ENCODE data around the gene FGF12.

FGF12 gene

DNA sequence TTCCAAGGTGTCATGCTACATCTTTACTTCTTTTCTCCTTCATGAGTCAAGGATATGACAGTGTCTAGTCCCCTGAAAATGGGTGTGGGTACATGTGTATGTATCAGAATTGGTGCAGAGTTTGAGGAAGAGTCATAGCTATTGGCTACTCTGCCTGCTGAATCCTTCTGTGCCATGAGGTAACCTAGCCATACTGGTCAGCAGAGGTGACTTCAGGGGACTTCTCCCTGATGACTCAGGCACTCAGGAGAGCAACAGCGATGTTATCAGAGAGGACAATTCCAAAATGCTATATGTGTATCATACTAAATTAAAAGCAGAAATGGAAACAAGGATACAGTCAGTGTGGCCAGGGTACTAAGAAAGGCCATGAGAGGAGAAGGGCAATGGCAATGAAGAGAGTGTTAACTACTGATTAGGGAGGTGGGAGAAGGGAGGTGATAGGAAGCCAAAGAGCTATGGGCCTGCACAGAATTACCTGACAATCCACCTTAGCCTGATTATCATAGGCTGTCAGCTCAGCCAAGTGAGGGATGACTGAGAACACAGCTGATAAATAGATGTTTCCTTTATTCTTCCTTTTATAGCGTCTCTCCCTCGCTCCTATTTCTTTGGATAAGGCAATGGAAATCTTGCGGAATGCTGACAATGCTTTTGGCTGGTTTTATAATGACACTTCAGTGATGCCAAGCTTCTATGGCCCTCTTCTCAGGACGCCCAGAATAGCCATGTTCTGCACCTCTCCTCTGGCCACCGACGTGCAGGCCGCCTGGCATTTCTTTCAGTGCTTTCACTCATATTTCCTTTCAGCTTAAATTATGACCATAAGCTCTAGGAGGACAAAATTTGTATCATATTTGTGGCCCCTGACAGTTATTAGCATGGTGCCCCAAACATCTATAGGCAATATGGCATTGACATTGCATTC, 90.6 kb downstream of the FGF12 start:
- no peaks in the 10 kb centered on the region for H3K36me3 ChIP-seq (ENCODE audit: control insufficient read depth, insufficient read depth, low read length, severe bottlenecking)
- no peak overlapping the region for H3K9ac ChIP-seq (ENCODE audit: low read length)
- no peak for DNase-seq (ENCODE audit: low read depth)
- H3K27me3 ChIP-seq (replicated peaks; ENCODE audit: control insufficient read depth, insufficient read depth, low read length): no peaks in the 10 kb centered on the region
- no peaks in the 10 kb centered on the region for H3K9me3 ChIP-seq (ENCODE audit: control insufficient read depth, low read length)
- no peak overlapping the region for H3K4me3 ChIP-seq (ENCODE audit: low read length)
- no peaks in the 10 kb centered on the region for H3K4me1 ChIP-seq (ENCODE audit: control insufficient read depth, insufficient read depth, low read length)

DNA sequence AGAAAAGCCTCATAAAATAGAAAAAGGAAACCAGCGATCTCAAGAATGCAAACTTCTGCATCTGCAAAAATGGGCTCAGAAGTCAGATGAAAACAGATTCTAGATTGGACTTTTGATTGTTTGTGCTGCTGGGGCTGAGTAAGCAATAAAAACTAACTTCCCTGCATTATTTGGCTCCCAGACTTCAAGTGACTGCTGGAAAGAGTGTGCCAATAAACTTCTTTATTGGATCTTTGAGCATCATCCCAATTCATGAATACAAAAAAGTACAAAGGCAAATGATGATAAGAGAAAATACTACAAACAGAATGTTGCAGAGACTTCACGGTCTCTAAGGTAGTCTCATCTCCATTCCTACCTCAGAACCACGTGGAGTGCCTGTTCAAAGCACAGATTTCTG, 97.9 kb downstream of the FGF12 start:
- Histone ChIP-seq H3K4me3 (ENCODE audit: low read length) (no peak overlapping the region), H3K36me3 (ENCODE audit: control insufficient read depth, insufficient read depth, low read length, severe bottlenecking) (no peaks in the 10 kb centered on the region), H3K27me3 (replicated peaks; ENCODE audit: control insufficient read depth, insufficient read depth, low read length) (no peaks in the 10 kb centered on the region), H3K9me3 (ENCODE audit: control insufficient read depth, low read length) (no peaks in the 10 kb centered on the region), H3K9ac (ENCODE audit: low read length) (no peak overlapping the region), H3K4me1 (ENCODE audit: control insufficient read depth, insufficient read depth, low read length) (no peaks in the 10 kb centered on the region)
- no peak for DNase-seq (ENCODE audit: low read depth)

DNA sequence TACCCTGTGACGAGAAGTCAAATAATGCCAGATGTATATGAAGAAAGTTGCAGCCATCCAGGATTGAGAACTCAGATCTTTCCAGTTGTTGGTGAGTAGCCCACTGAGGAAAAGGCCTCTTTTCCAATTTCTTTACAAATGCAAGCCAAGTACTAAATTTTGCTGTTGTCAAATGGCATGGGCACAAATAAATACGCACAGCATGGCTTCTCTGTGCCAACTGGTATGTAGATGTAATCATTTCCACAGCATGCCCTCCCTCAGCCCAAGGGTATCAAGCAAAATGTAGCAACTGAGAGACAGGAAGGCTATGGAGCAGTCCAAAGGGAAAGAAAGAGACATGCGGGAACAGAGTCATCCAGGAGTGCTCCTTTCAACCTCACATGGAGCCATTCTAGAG, 105.4 kb downstream of the FGF12 start:
- Histone ChIP-seq H3K27me3 (replicated peaks; ENCODE audit: control insufficient read depth, insufficient read depth, low read length) (no peaks in the 10 kb centered on the region), H3K36me3 (ENCODE audit: control insufficient read depth, insufficient read depth, low read length, severe bottlenecking) (no peaks in the 10 kb centered on the region), H3K9me3 (ENCODE audit: control insufficient read depth, low read length) (no peaks in the 10 kb centered on the region), H3K4me1 (ENCODE audit: control insufficient read depth, insufficient read depth, low read length) (no peaks in the 10 kb centered on the region), H3K9ac (ENCODE audit: low read length) (no peak overlapping the region), H3K4me3 (ENCODE audit: low read length) (no peak overlapping the region)
- no peak for DNase-seq (ENCODE audit: low read depth)

DNA sequence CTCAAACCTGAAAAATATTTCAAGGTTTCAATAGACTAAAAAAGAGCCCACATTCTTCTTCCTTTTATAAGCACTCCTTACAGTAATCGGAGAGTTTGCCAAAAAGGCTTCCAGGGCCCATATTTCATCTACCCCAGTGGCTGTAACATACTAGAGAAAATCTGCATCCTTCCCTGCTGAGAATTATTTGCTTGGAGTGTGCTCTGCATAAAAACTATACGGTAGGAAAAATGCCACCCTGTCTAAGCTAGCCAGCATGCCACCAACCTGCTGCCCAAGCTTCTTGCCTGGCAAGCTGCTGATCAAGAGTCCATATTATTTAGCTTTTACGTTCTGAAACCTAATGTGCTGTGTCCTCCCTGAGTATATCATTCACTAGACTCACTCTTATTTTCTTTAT, 107.1 kb downstream of the FGF12 start:
- no peak overlapping the region for H3K4me3 ChIP-seq (ENCODE audit: low read length)
- no peaks in the 10 kb centered on the region for H3K4me1 ChIP-seq (ENCODE audit: control insufficient read depth, insufficient read depth, low read length)

DNA sequence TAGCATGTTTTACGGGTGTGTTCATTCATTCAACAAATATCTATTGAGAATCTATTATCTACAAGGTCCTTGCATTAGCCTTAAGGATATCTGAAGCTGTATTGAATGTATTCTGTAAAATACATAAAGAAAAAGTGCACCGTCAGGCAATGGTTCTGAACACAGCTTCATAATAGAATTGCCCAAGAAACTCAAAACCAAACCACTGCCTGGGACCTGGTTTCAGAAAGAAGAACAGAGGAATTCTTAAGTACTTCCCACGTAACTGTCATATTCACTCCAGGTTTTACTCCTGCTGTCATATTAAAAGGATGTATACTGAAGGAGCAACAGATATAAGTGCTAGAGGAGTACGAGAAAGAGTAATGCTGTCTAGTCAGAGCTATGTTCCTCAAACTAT, 115.9 kb downstream of the FGF12 start:
- no peak for DNase-seq (ENCODE audit: low read depth)
- no peaks in the 10 kb centered on the region for H3K36me3 ChIP-seq (ENCODE audit: control insufficient read depth, insufficient read depth, low read length, severe bottlenecking)
- H3K4me1 ChIP-seq (ENCODE audit: control insufficient read depth, insufficient read depth, low read length): no peaks in the 10 kb centered on the region

More for the DNA sequence above, 107.1 kb downstream of the FGF12 start:
- Histone ChIP-seq H3K9ac (ENCODE audit: low read length) (no peak overlapping the region), H3K27me3 (replicated peaks; ENCODE audit: control insufficient read depth, insufficient read depth, low read length) (no peaks in the 10 kb centered on the region), H3K36me3 (ENCODE audit: control insufficient read depth, insufficient read depth, low read length, severe bottlenecking) (no peaks in the 10 kb centered on the region), H3K9me3 (ENCODE audit: control insufficient read depth, low read length) (no peaks in the 10 kb centered on the region)
- DNase-seq (ENCODE audit: low read depth): no peak

DNA sequence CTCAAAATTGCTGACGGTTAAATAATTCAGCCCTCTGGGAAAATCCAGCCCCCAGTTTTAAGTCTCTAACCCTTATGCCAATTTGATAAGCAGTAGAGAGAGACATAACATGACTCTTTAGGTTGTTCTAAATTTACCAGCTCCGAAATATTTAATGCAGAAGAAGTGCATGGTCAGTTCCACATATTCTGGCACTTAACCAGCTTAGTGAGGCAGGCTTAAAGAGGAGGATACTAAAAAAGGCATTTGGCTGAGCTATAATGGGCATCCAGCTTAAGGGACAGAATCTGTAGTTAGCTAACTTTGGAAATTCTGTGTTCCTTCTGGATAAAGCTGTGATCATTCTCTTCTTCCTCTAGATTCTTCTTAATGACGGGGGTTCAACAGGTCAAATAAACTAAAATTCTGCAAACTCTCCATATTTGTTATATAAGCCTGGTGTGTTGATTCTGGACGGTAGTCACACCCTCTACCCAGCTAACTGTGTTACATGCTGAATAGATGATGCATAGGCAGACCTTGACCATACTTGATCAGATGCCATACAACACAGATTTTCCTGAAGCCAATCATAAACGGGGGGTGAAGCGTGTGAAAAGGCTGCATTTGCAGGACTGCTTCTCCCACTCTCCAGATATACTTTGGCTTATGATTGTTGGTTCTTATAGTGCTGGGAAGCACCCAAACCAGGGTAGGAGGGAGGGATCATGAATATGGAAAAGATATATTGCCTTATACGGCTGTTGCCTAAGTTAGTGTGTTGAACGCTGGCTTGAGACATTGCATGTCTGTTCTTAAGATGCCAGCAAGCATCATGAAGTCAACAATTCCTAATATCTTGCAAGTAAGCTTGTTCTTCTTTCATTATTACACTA, 118.4 kb downstream of the FGF12 start:
- Histone ChIP-seq H3K4me1 (ENCODE audit: control insufficient read depth, insufficient read depth, low read length) (no peaks in the 10 kb centered on the region), H3K36me3 (ENCODE audit: control insufficient read depth, insufficient read depth, low read length, severe bottlenecking) (no peaks in the 10 kb centered on the region), H3K4me3 (ENCODE audit: low read length) (no peak overlapping the region), H3K9me3 (ENCODE audit: control insufficient read depth, low read length) (peaks cover 1% of the 10 kb centered on the region), H3K27me3 (replicated peaks; ENCODE audit: control insufficient read depth, insufficient read depth, low read length) (no peaks in the 10 kb centered on the region), H3K9ac (ENCODE audit: low read length) (no peak overlapping the region)
- no peak for DNase-seq (ENCODE audit: low read depth)

More for the DNA sequence above, 115.9 kb downstream of the FGF12 start:
- Histone ChIP-seq H3K27me3 (replicated peaks; ENCODE audit: control insufficient read depth, insufficient read depth, low read length) (no peaks in the 10 kb centered on the region), H3K9ac (ENCODE audit: low read length) (no peak overlapping the region), H3K9me3 (ENCODE audit: control insufficient read depth, low read length) (no peaks in the 10 kb centered on the region), H3K4me3 (ENCODE audit: low read length) (no peak overlapping the region)

DNA sequence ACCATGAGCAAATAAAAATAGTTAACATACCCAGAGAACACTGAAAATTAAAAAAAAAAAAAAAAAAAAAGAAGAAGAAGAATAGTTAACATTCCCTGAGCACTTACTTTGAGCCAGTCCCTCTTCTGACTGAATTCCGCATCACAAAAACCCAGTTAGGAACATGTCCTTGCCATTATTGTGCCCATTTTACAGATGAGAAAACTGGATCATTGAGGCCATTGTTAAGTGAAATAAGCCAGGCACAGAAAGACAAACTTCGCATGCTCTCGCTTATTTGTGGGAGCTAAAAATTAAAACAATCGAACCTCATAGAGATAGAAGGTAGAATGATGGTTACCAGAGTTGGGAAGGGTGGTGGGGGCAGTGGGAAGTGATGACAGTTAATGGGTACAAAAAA, 119.5 kb downstream of the FGF12 start:
- Histone ChIP-seq H3K9ac (ENCODE audit: low read length) (no peak overlapping the region), H3K9me3 (ENCODE audit: control insufficient read depth, low read length) (peaks cover 3% of the 10 kb centered on the region), H3K4me1 (ENCODE audit: control insufficient read depth, insufficient read depth, low read length) (no peaks in the 10 kb centered on the region), H3K4me3 (ENCODE audit: low read length) (no peak overlapping the region), H3K36me3 (ENCODE audit: control insufficient read depth, insufficient read depth, low read length, severe bottlenecking) (no peaks in the 10 kb centered on the region), H3K27me3 (replicated peaks; ENCODE audit: control insufficient read depth, insufficient read depth, low read length) (no peaks in the 10 kb centered on the region)
- DNase-seq (ENCODE audit: low read depth): no peak

DNA sequence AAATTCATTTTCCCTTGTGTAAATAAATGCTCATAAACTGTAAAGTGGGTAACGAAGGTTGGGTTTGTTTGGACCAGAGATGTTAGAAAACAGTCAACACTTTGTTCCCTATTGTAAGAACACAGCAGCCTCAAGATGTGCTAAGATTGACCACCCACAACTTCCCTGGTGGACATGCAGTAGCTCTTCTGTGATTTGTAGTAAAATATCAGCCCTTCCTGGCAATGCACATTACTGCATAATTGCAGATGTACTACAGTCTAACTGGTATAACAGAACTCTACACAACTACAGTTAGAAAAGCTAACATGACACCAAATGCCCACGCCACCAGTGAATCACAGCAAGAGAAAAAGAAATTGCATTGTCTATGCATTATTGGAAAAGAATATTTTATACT, 129.4 kb downstream of the FGF12 start:
- H3K9me3 ChIP-seq (ENCODE audit: control insufficient read depth, low read length): no peaks in the 10 kb centered on the region
- DNase-seq (ENCODE audit: low read depth): no peak
- H3K36me3 ChIP-seq (ENCODE audit: control insufficient read depth, insufficient read depth, low read length, severe bottlenecking): no peaks in the 10 kb centered on the region
- no peaks in the 10 kb centered on the region for H3K27me3 ChIP-seq (replicated peaks; ENCODE audit: control insufficient read depth, insufficient read depth, low read length)
- H3K4me3 ChIP-seq (ENCODE audit: low read length): no peak overlapping the region
- H3K4me1 ChIP-seq (ENCODE audit: control insufficient read depth, insufficient read depth, low read length): no peaks in the 10 kb centered on the region
- no peak overlapping the region for H3K9ac ChIP-seq (ENCODE audit: low read length)

DNA sequence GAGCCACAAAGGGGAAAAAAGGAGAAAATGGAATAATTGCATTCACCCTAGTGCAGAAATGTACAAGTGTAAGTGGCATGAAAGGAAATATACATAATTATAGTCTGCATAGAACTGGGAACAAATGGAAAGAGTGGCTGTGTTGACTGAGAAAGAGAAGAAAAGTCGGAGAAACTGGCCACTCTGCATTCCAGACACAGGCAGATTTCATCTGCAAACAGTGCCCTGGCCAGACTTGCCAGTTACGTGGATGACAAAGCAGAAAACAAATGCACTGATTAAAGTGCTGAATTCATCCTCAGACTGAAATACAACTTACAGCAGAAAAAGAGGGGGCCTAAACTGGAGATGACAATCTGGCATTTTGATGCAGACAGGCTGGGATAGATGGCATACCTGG, 129.8 kb downstream of the FGF12 start:
- Histone ChIP-seq H3K36me3 (ENCODE audit: control insufficient read depth, insufficient read depth, low read length, severe bottlenecking) (no peaks in the 10 kb centered on the region), H3K9me3 (ENCODE audit: control insufficient read depth, low read length) (no peaks in the 10 kb centered on the region), H3K4me1 (ENCODE audit: control insufficient read depth, insufficient read depth, low read length) (no peaks in the 10 kb centered on the region), H3K4me3 (ENCODE audit: low read length) (no peak overlapping the region), H3K27me3 (replicated peaks; ENCODE audit: control insufficient read depth, insufficient read depth, low read length) (no peaks in the 10 kb centered on the region), H3K9ac (ENCODE audit: low read length) (no peak overlapping the region)
- no peak for DNase-seq (ENCODE audit: low read depth)

DNA sequence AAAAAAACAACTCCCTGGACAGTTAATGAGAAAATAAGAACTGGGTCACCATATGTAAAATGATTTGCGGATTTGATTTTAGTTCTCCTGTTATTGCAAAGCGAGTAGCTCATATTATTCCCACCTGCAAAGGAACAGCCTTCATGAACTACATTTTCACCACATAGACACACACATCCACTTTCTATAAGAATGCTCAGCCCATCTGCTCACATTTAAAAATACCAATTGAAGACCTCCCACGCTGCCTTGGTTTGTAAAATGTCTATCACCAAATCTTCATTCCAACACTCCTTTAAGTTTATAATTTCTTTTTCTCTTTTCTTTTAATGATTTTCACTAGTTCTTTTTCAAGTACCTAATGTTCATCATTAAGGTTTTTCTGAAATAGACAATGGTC, 148.6 kb downstream of the FGF12 start:
- Histone ChIP-seq H3K9ac (ENCODE audit: low read length) (no peak overlapping the region), H3K27me3 (replicated peaks; ENCODE audit: control insufficient read depth, insufficient read depth, low read length) (no peaks in the 10 kb centered on the region), H3K36me3 (ENCODE audit: control insufficient read depth, insufficient read depth, low read length, severe bottlenecking) (no peaks in the 10 kb centered on the region), H3K4me3 (ENCODE audit: low read length) (no peak overlapping the region), H3K9me3 (ENCODE audit: control insufficient read depth, low read length) (no peaks in the 10 kb centered on the region), H3K4me1 (ENCODE audit: control insufficient read depth, insufficient read depth, low read length) (no peaks in the 10 kb centered on the region)
- no peak for DNase-seq (ENCODE audit: low read depth)

DNA sequence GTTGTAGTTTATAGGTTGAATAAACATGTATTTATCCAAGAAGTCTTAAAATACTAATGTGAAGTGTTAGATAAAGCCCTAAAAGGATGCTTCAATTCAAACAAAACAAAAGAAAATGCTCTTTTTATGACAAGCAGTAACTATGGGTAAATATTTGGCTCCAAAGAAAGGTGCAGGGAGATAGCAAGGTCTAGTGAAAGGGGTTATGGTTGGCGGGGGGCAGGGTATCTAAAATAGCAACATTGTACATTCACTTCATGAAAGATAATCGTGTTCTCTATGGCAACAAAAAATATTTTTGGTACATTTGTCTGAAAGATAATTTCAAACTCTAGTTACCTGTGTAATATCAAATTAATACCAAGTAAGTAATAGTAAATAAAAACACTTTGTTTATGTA, 149.5 kb downstream of the FGF12 start:
- DNase-seq (ENCODE audit: low read depth): no peak
- no peaks in the 10 kb centered on the region for H3K4me1 ChIP-seq (ENCODE audit: control insufficient read depth, insufficient read depth, low read length)
- H3K27me3 ChIP-seq (replicated peaks; ENCODE audit: control insufficient read depth, insufficient read depth, low read length): no peaks in the 10 kb centered on the region
- H3K9ac ChIP-seq (ENCODE audit: low read length): no peak overlapping the region
- no peaks in the 10 kb centered on the region for H3K36me3 ChIP-seq (ENCODE audit: control insufficient read depth, insufficient read depth, low read length, severe bottlenecking)
- no peaks in the 10 kb centered on the region for H3K9me3 ChIP-seq (ENCODE audit: control insufficient read depth, low read length)
- no peak overlapping the region for H3K4me3 ChIP-seq (ENCODE audit: low read length)
